ENCODE results near the gene PPP1R10. TPM values are rescaled to one million over a fixed set of nuclear protein-coding genes. Genes with fewer than 3 reads are reported as not detected.

The PPP1R10 gene
- polyA plus RNA-seq, 1 donor (not counting 4 experiments of a cell fraction or from before 2014, with no cell fraction given), result 36.6 TPM

- dilution Hi-C loops (cut with MboI; ENCODE audit: extremely low pct_ligation_motif_present, low sequenced_read_pairs), result no loop called here
These were observed 48.8 kb downstream of the PPP1R10 start for GRCh38 chr6:30568245-30568644.

GRCh38 chr6:30565772-30566171, 51.3 kb downstream of the PPP1R10 start:
- no peaks in the 10 kb centered on the region for H4K20me1 ChIP-seq (ENCODE audit: control insufficient read depth, extremely low read depth, insufficient read depth, low read length)
- H3K4me2 ChIP-seq (ENCODE audit: control insufficient read depth, extremely low read depth, insufficient read depth, low read depth, low read length), result no peak overlapping the region
- H3K9me1 ChIP-seq (ENCODE audit: control insufficient read depth, extremely low read depth, insufficient read depth, low read length), result no peaks in the 10 kb centered on the region
- no peaks in the 10 kb centered on the region for H3K27me3 ChIP-seq (ENCODE audit: control insufficient read depth, extremely low read depth, insufficient read depth, low read length)
- H3K9me3 ChIP-seq (ENCODE audit: control insufficient read depth, low read depth, low read length), result no peaks in the 10 kb centered on the region
- no peak overlapping the region for H2AFZ ChIP-seq (ENCODE audit: control insufficient read depth, low read length)
- H3K36me3 ChIP-seq (ENCODE audit: control insufficient read depth in 2 of 2, extremely low read depth in 1 of 2, insufficient read depth in 2 of 2, low read length in 2 of 2), result peaks cover 6 to 7% of the 10 kb centered on the region in 2 experiments
- H3K9ac ChIP-seq (ENCODE audit: control insufficient read depth, extremely low read depth, insufficient read depth, low read length), result no peak overlapping the region
- H3K4me3 ChIP-seq (ENCODE audit: control insufficient read depth in 2 of 3, extremely low read depth in 1 of 3, insufficient read depth in 2 of 3, low read depth in 1 of 3, low read length in 3 of 3), result no peak overlapping the region
- no peak for DNase-seq (ENCODE audit: low read depth, low spot score)
- dilution Hi-C loops (cut with MboI; ENCODE audit: extremely low pct_ligation_motif_present, low sequenced_read_pairs), result no loop called here
- H3K27ac ChIP-seq (ENCODE audit: control insufficient read depth, insufficient read depth, low read length), result no peak overlapping the region
- no peaks in the 10 kb centered on the region for H3K4me1 ChIP-seq (ENCODE audit: control insufficient read depth, extremely low read depth, insufficient read depth, low read length)
- TF ChIP-seq CTCF (optimal IDR thresholded peaks at IDR 0.05 in 1 of 3, IDR thresholded peaks at IDR 0.05 in 1 of 3, conservative IDR thresholded peaks at IDR 0.05 in 1 of 3; ENCODE audit: extremely low read depth in 1 of 3, insufficient read depth in 2 of 3, low read length in 3 of 3) (no peak), EZH2 (IDR thresholded peaks at IDR 0.05; ENCODE audit: low read length) (no peak)
- H3K79me2 ChIP-seq (ENCODE audit: control insufficient read depth, insufficient read depth, low read length), result no peaks in the 10 kb centered on the region
- no peak for FAIRE-seq

More at GRCh38 chr6:30568245-30568644, 48.8 kb downstream of the PPP1R10 start:
- Histone ChIP-seq H3K4me2 (ENCODE audit: control insufficient read depth, extremely low read depth, insufficient read depth, low read depth, low read length) (no peak overlapping the region), H3K27ac (ENCODE audit: control insufficient read depth, insufficient read depth, low read length) (no peak overlapping the region), H3K27me3 (ENCODE audit: control insufficient read depth, extremely low read depth, insufficient read depth, low read length) (no peaks in the 10 kb centered on the region), H4K20me1 (ENCODE audit: control insufficient read depth, extremely low read depth, insufficient read depth, low read length) (peaks cover 8% of the 10 kb centered on the region), H3K4me1 (ENCODE audit: control insufficient read depth, extremely low read depth, insufficient read depth, low read length) (peaks cover 13% of the 10 kb centered on the region), H3K9me3 (ENCODE audit: control insufficient read depth, low read depth, low read length) (no peaks in the 10 kb centered on the region), H3K9me1 (ENCODE audit: control insufficient read depth, extremely low read depth, insufficient read depth, low read length) (no peaks in the 10 kb centered on the region), H3K79me2 (ENCODE audit: control insufficient read depth, insufficient read depth, low read length) (peaks cover 18% of the 10 kb centered on the region), H3K4me3 (ENCODE audit: control insufficient read depth in 2 of 3, extremely low read depth in 1 of 3, insufficient read depth in 2 of 3, low read depth in 1 of 3, low read length in 3 of 3) (no peak overlapping the region), H3K36me3 (ENCODE audit: control insufficient read depth in 2 of 2, extremely low read depth in 1 of 2, insufficient read depth in 2 of 2, low read length in 2 of 2) (peaks cover 0 to 6% of the 10 kb centered on the region in 2 experiments), H3K9ac (ENCODE audit: control insufficient read depth, extremely low read depth, insufficient read depth, low read length) (no peak overlapping the region), H2AFZ (ENCODE audit: control insufficient read depth, low read length) (no peak overlapping the region)
- no peak for DNase-seq (ENCODE audit: low read depth, low spot score)
- no peak for FAIRE-seq
- TF ChIP-seq CTCF (optimal IDR thresholded peaks at IDR 0.05 in 1 of 3, IDR thresholded peaks at IDR 0.05 in 1 of 3, conservative IDR thresholded peaks at IDR 0.05 in 1 of 3; ENCODE audit: extremely low read depth in 1 of 3, insufficient read depth in 2 of 3, low read length in 3 of 3) (no peak), EZH2 (IDR thresholded peaks at IDR 0.05; ENCODE audit: low read length) (no peak)

Measured in keratinocyte (primary cell).